GM12878 (cell line): ENCODE data around the gene RELT. TPM values are rescaled to one million over a fixed set of nuclear protein-coding genes. Genes with fewer than 3 reads are reported as not detected.

Experiments used
- ATAC-seq: fragments of 200-7000 bp; cut with Tn5 transposase; 3 replicates; pipeline ENCODE4 v1.9.1; 2020; ENCODE audit warnings: mild to moderate bottlenecking, moderate library complexity
- BruUV-seq: library from RNA; stranded (reverse); fragments of 400-500 nt; replicated peaks from 2 replicates; lab custom pipeline; 2021; lab: Mats Ljungman, UMichigan
- CTCF ChIA-PET: fragments of 300-600 bp; sonication (Branson Sonifier 250); formaldehyde crosslinking; extraction: SDS; loops from one replicate; lab custom pipeline; 2021; ENCODE audit warnings: inconsistent platforms; lab: Yijun Ruan, JAX
- POLR2A ChIA-PET: fragments of 350-600 bp; formaldehyde crosslinking; extraction: SDS; loops from one replicate; lab custom pipeline; 2021; ENCODE audit warnings: inconsistent platforms; lab: Charles Lee
- RAD21 ChIA-PET: fragments of 300-600 bp; sonication (Branson Sonifier 250); formaldehyde crosslinking; loops from one replicate; lab custom pipeline; 2023; ENCODE audit warnings: antibody characterized with exemption; ENCODE audit not compliant: unreplicated experiment; lab: Charles Lee
- SMC1A ChIA-PET: fragments of 300-600 bp; sonication (Branson Sonifier 250); formaldehyde crosslinking; loops from one replicate; lab custom pipeline; 2023; ENCODE audit not compliant: unreplicated experiment, uncharacterized antibody; lab: Charles Lee
- DNase-seq: peaks from one replicate; pipeline ENCODE4 v3.0.0-alpha.2; 2011; ENCODE audit warnings: low read depth, low spot score
- FAIRE-seq: peaks from 3 replicates; lab custom pipeline; 2011; peaks lifted over from hg19 to GRCh38; lab: Jason Lieb, UNC
- H2AFZ ChIP-seq: 2 replicates; pipeline ENCODE4 v1.6.0; 2011; ENCODE audit warnings: low read depth, low read length, control low read depth; ENCODE audit not compliant: control insufficient read depth
- H3K27ac ChIP-seq: 2 replicates; pipeline ENCODE4 v1.5.1; 2011; ENCODE audit warnings: control low read depth; ENCODE audit not compliant: control insufficient read depth, insufficient read depth
- H3K27me3 ChIP-seq, 2 experiments: replicated peaks in 1 of 2; 2 replicates each; pipeline versions ENCODE4 v1.6.0 to v1.6.1; 2011; ENCODE audit warnings: low read length in 1 of 2; ENCODE audit not compliant: control insufficient read depth in 2 of 2, insufficient read depth in 2 of 2
- H3K36me3 ChIP-seq, 2 experiments: 2 replicates each; pipeline ENCODE4 v1.5.1; 2011; ENCODE audit warnings: low read length in 1 of 2; ENCODE audit not compliant: control insufficient read depth in 2 of 2, insufficient read depth in 2 of 2
- H3K4me1 ChIP-seq: 2 replicates; pipeline ENCODE4 v1.6.1; 2011; ENCODE audit warnings: mild to moderate bottlenecking, low read length, moderate library complexity, mixed read lengths; ENCODE audit not compliant: control insufficient read depth, insufficient read depth
- H3K4me2 ChIP-seq: 2 replicates; pipeline ENCODE4 v1.6.0; 2011; ENCODE audit warnings: control low read depth; ENCODE audit not compliant: control insufficient read depth, insufficient read depth
- H3K4me3 ChIP-seq: fragments of 200-600 bp; sonication (generic); 2 replicates; pipeline ENCODE4 v1.5.1; 2016
- H3K79me2 ChIP-seq: 2 replicates; pipeline ENCODE4 v1.6.0; 2011; ENCODE audit warnings: low read length; ENCODE audit not compliant: control insufficient read depth, insufficient read depth
- H3K9ac ChIP-seq: 2 replicates; pipeline ENCODE4 v1.8.0; 2011; ENCODE audit warnings: low read length, control low read depth, mixed read lengths; ENCODE audit not compliant: control insufficient read depth, insufficient read depth
- H3K9me3 ChIP-seq: replicated peaks from 3 replicates; pipeline ENCODE4 v1.5.1; 2011; ENCODE audit warnings: mild to moderate bottlenecking, low read length; ENCODE audit not compliant: control insufficient read depth, insufficient read depth
- H4K20me1 ChIP-seq: 2 replicates; pipeline ENCODE4 v1.6.0; 2011; ENCODE audit not compliant: control insufficient read depth, insufficient read depth
- BACH1 ChIP-seq: fragments of 450-650 bp; IDR thresholded peaks from 2 replicates; pipeline ENCODE4 v1.6.1; 2017; ENCODE audit warnings: mild to moderate bottlenecking, borderline replicate concordance
- BCL11A ChIP-seq: IDR thresholded peaks from 2 replicates; pipeline ENCODE4 v1.6.1; 2011; ENCODE audit warnings: low read depth, low read length
- CEBPB ChIP-seq, 2 experiments: fragments of 150-350 bp in 1 of 2; IDR thresholded peaks; 2 replicates each; pipeline ENCODE4 v1.6.1; 2012 to 2014; ENCODE audit warnings: low read depth in 2 of 2, low read length in 2 of 2, borderline replicate concordance in 1 of 2, inconsistent platforms in 1 of 2
- CHD2 ChIP-seq: IDR thresholded peaks from 2 replicates; pipeline ENCODE4 v1.6.1; 2011; ENCODE audit warnings: low read depth, low read length, improper control_type of control experiment, borderline replicate concordance
- DPF2 ChIP-seq: fragments of 450-650 bp; IDR thresholded peaks from 2 replicates; pipeline ENCODE4 v1.6.1; 2017; ENCODE audit warnings: mild to moderate bottlenecking
- EGR1 ChIP-seq, 2 experiments: IDR thresholded peaks; 1 replicate in 1 of 2; 2 replicates in 1 of 2; pipeline ENCODE4 v1.6.1; 2011 to 2012; ENCODE audit warnings: low read depth in 2 of 2, low read length in 2 of 2, borderline replicate concordance in 1 of 2, mild to moderate bottlenecking in 1 of 2, moderate library complexity in 1 of 2
- EZH2 ChIP-seq: IDR thresholded peaks from 2 replicates; pipeline ENCODE4 v1.6.1; 2012; ENCODE audit warnings: low read depth, mild to moderate bottlenecking, control low read depth, inconsistent platforms, low read length, borderline replicate concordance; ENCODE audit not compliant: control insufficient read depth
- FOS ChIP-seq: IDR thresholded peaks from 3 replicates; pipeline ENCODE4 v1.6.1; 2011; ENCODE audit warnings: borderline replicate concordance; ENCODE audit not compliant: insufficient read length; ENCODE audit errors: extremely low read depth
- LARP7 ChIP-seq: fragments of 450-650 bp; IDR thresholded peaks from 2 replicates; pipeline ENCODE4 v1.6.1; 2017; ENCODE audit warnings: mild to moderate bottlenecking
- POLR2AphosphoS2 ChIP-seq: IDR thresholded peaks from 2 replicates; pipeline ENCODE4 v1.6.1; 2011; ENCODE audit warnings: low read depth, mild to moderate bottlenecking, low read length, improper control_type of control experiment, moderate library complexity
- POU2F2 ChIP-seq: IDR thresholded peaks from 3 replicates; pipeline ENCODE4 v1.6.1; 2011; ENCODE audit warnings: low read depth, mild to moderate bottlenecking, low read length, borderline replicate concordance
- RB1 ChIP-seq: fragments of 450-650 bp; formaldehyde crosslinking; IDR thresholded peaks from 2 replicates; pipeline ENCODE4 v1.6.1; 2017; ENCODE audit warnings: mild to moderate bottlenecking, borderline replicate concordance
- SMC3 ChIP-seq: IDR thresholded peaks from 2 replicates; pipeline ENCODE4 v1.6.1; 2011; ENCODE audit warnings: low read length, improper control_type of control experiment, borderline replicate concordance
- SREBF2 ChIP-seq: IDR thresholded peaks from 2 replicates; pipeline ENCODE4 v1.6.1; 2012; ENCODE audit warnings: mild to moderate bottlenecking, low read length
- YBX1 ChIP-seq: fragments of 450-650 bp; IDR thresholded peaks from 2 replicates; pipeline ENCODE4 v1.6.1; 2016; ENCODE audit warnings: antibody characterized with exemption
- ZNF24 ChIP-seq: fragments of 450-650 bp; IDR thresholded peaks from 2 replicates; pipeline ENCODE4 v1.6.1; 2017; ENCODE audit warnings: antibody characterized with exemption, mild to moderate bottlenecking
- ZNF687 ChIP-seq: fragments of 450-650 bp; IDR thresholded peaks from 2 replicates; pipeline ENCODE4 v1.6.1; 2017; ENCODE audit warnings: mild to moderate bottlenecking, moderate library complexity
- WGBS: methylation state at CpG from one replicate; pipeline ENCODE4 v1.1.6; 2016; ENCODE audit warnings: low lambda C conversion rate; ENCODE audit not compliant: insufficient replicate concordance, insufficient coverage; ENCODE audit errors: missing lambda C conversion rate; 5-methylcytosine and 5-hydroxymethylcytosine counted together
- in situ Hi-C: fragments of 300-500 bp; cut with MboI; formaldehyde crosslinking; loops from 9 replicates; pipeline ENCODE4 v1.14.3; 2018; ENCODE audit warnings: mixed read lengths
- intact Hi-C: fragments of 100-400 bp; cut with micrococcal nuclease; formaldehyde crosslinking; loops from one replicate; pipeline ENCODE4 v1.14.2; 2022; ENCODE audit not compliant: unreplicated experiment
- polyA plus RNA-seq, 11 experiments: library from polyadenylated mRNA; depleted of rRNA in 4 of 11; unstranded in 6 of 11; stranded (reverse) in 5 of 11; fragments of >200 nt; fragmentation: Nextera tagmentation in 4 of 11; fragmentation: Illumina TruSeq in 1 of 11; extraction: Ambion mirVana in 4 of 11; extraction: Trizol in 1 of 11; gene quantifications; 1 replicate in 1 of 11; 2 replicates in 10 of 11; pipeline versions ENCODE4 v1.2.1 to v1.2.3, GENCODE V29; 2011 to 2016; ENCODE audit warnings: inconsistent platforms in 2 of 11, missing spikeins in 2 of 11, low read depth in 1 of 11
- total RNA-seq, 4 experiments: library from RNA; depleted of rRNA in 3 of 4; stranded (reverse); fragments of >200 nt in 3 of 4; fragmentation: Illumina TruSeq in 1 of 4; extraction: Trizol in 1 of 4; gene quantifications; 2 replicates each; pipeline versions ENCODE4 v1.2.1 to v1.2.3, GENCODE V29; 2013 to 2021

RELT gene
- total and polyA plus RNA-seq, 10 of the 15 experiments (the other 5 are each of a cell fraction or from before 2014, with no cell fraction given): 1.2 to 28.5 (median 10.8) TPM

GRCh38 chr11:73326929-73327811 lies 49.0 kb upstream of the RELT start (continued):
- TF ChIP-seq POLR2AphosphoS2: no peak
- TF ChIP-seq YBX1: no peak
- TF ChIP-seq LARP7: no peak
- no peak for TF ChIP-seq CHD2
- TF ChIP-seq ZNF24: no peak
- no peak for TF ChIP-seq EZH2
- no peak for TF ChIP-seq FOS
- no peak for TF ChIP-seq RB1
- TF ChIP-seq POU2F2: no peak
- TF ChIP-seq, all 136 proteins: peak for 18

- in situ Hi-C loops: no loop called here
- Histone ChIP-seq H3K27ac (peak overlapping the region; percentile 99), H3K36me3 (no peaks in the 10 kb centered on the region; a peak in 1 of 4 replicates), H3K9me3 (no peaks in the 10 kb centered on the region), H2AFZ (no peak overlapping the region), H3K4me2 (peak overlapping the region; percentile 1; the same call in 1 of the 2 replicates), H3K4me3 (no peak overlapping the region; the same call in 1 of the 2 replicates), H4K20me1 (no peaks in the 10 kb centered on the region), H3K9ac (0 out of 2 replicates have a peak overlapping the region, but pooled peaks have one; percentile 5), H3K79me2 (no peaks in the 10 kb centered on the region), H3K27me3 (no peaks in the 10 kb centered on the region), H3K4me1 (peaks cover 58% of the 10 kb centered on the region)
- no TSS peak for BruUV-seq
- CTCF ChIA-PET: interaction anchor here (1.1 to 7.6 kb wide), 13 partner anchors 9 to 60 kb away, joined by 3 to 126 read pairs (median 10); partner anchors contain the start of gene ARHGEF17
- DNase-seq (no peak), ATAC-seq (no peak), FAIRE-seq (no peak)
- POLR2A ChIA-PET: interaction anchor here (0.5 to 6.3 kb wide), 10 partner anchors 7 to 598 kb away, joined by 3 to 78 read pairs (median 5); partner anchors contain the start of gene ARHGEF17
- SMC1A ChIA-PET: interaction anchor here (0.5 to 11.8 kb wide), 13 partner anchors 8 to 378 kb away, joined by 3 to 106 read pairs (median 4); partner anchors contain the start of gene ARHGEF17
- 47% methylated on average over 4 of the region's 4 CpGs for WGBS
- intact Hi-C loops: no loop called here
- RAD21 ChIA-PET: interaction anchor here (0.5 to 10.5 kb wide), 13 partner anchors 14 to 553 kb away, joined by 3 to 115 read pairs (median 4); partner anchors contain the start of gene ARHGEF17
- TF ChIP-seq DPF2 (0 out of 2 replicates have a peak, but pooled peaks have one; percentile 5), EGR1 (IDR thresholded peaks at IDR 0.05; ENCODE audit: borderline replicate concordance in 1 of 2, low read depth in 2 of 2, low read length in 2 of 2) (no peak), CEBPB (IDR thresholded peaks at IDR 0.05; ENCODE audit: borderline replicate concordance in 1 of 2, low read depth in 2 of 2, low read length in 2 of 2) (no peak), SMC3 (no peak), ZNF687 (no peak; the same call in 1 of the 2 replicates), BCL11A (no peak), BACH1 (no peak), SREBF2 (no peak)
These were observed 48.3 kb upstream of the RELT start for GRCh38 chr11:73327812-73328364.
